Measurements from ENCODE around the gene MRTFB. TPM values are rescaled to one million over a fixed set of nuclear protein-coding genes. Genes with fewer than 3 reads are reported as not detected.

MRTFB gene
- total RNA-seq, 8 experiments from 2014 or later, result 4.2 to 32.2 (median 13.6) TPM

DNA sequence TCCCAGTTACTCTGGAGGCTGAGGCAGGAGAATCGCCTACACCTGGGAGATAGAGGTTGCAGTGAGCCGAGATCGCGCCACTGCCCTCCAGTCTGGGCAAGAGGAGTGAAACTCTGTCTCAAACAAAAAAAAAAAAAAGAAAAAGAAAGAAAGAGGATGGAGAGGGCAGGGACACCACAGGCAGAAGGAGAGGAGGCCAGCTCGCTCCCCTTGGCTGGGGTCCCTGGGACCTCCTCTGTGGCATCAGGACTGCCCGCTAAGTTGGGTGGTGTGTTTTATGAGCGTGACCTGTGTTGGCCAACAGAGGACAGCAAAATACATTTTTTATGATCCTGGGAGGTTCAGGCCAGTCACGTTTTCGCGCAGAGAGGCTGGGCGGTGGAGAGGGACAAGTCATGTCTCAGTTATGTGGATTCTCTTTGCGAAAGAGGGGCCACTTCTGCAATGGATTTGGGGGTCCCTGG, 229.6 kb downstream of the MRTFB start:
- 4 to 92% (median 40%) methylated on average over 1 to 4 of the region's 12 CpGs; no CpG with 5 or more reads in 5 of the 10 experiments for WGBS, 10 experiments
- peak overlapping the region in 2 of 5 donors; percentile 69 to 72 for H3K4me3 ChIP-seq
- ATAC-seq (replicated peaks in 6 of 8), result peak; percentile 35 to 70 (median 46)
- in situ Hi-C loops (cut with MboI; ENCODE audit: low pct_unique_long_range_greater_than_20kb in 2 of 9, low sequenced_read_pairs in 9 of 9, unreplicated experiment in 9 of 9), result loop anchor here in 2 of 9 experiments (25.0 kb wide), 1 partner anchor 237 kb away; no protein-coding TSS in a partner anchor
- H3K4me1 ChIP-seq (replicated peaks in 1 of 2), result peaks cover 0 to 5% of the 10 kb centered on the region in 2 donors
- no peak overlapping the region for H3K27ac ChIP-seq

DNA sequence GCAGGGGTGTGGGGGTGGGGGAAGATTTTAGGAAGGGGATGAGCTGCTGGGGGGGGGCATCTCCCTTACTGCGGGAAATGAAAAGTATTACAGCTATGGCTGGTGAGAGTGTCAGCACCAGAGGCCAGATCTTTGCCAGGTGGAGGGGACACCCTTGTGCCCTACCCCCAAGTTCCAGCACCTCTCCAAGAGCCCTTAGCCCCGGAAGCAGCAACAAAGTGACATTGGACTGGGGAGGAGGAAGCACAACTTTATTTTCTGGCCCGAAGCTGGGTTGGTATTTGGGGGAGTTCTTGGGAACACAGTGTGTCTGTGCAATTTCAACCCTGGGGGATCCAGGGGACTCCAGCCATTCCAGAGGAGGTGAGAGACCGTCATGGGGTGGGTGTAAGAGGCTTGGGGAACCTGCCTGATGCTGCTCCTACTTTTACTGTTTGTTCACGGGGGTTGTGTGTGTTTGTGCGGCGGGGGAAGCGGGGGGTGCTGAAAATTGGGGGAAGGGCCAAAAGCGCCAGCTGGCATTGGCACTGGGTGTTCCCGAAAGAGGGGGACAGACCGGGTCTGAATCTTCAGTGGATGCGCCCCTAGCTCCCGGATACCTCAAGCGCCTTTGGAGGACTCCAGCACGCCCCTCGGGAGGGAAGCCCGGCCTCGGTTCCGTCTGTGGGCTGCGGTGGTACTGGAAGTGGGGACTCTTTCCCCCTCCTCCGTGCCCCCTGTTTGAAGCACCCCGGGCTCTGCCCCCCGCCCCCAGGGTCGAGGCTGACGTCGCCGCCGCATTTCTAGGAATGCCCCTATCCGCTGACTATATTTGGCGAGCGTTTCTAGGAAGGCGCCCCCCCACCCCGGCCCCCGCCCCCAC, 230.3 kb downstream of the MRTFB start:
- peak overlapping the region; percentile 69 to 97 (median 72) for H3K4me3 ChIP-seq
- in situ Hi-C loops (cut with MboI; ENCODE audit: low pct_unique_long_range_greater_than_20kb in 2 of 9, low sequenced_read_pairs in 9 of 9, unreplicated experiment in 9 of 9), result loop anchor here in 2 of 9 experiments (25.0 kb wide), 1 partner anchor 236 kb away; no protein-coding TSS in a partner anchor
- no peak overlapping the region for H3K27ac ChIP-seq
- ATAC-seq (replicated peaks in 6 of 8), result peak in 7 of 8 experiments; percentile 4 to 16 (median 8)
- WGBS, 10 experiments, result 0% methylated on average over 1 of the region's 34 CpGs; no CpG with 5 or more reads in 9 of the 10 experiments
- H3K4me1 ChIP-seq (replicated peaks in 1 of 2), result peaks cover 0 to 5% of the 10 kb centered on the region in 2 donors

DNA sequence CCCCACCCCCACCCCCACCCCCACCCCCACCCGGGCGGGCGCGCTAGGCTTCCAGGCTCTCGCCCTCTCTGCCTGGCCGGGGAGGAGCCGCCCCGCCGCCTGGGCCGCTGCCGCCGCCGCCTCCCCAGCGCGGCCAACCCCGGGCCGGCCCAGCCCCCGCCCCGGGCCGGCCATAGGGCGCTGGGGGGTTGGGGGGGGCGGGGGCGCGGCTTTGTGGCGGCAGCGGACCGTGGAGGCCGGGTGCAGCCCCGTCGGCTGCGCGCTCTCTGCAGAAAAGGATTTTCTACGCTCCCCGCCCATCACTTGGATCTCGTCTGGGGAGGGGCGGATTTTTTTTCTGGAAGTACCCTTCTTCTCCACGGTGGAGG, 230.9 kb downstream of the MRTFB start:
- no CpG with 5 or more reads among the region's 37 CpGs for WGBS, 10 experiments
- H3K27ac ChIP-seq, result no peak overlapping the region
- in situ Hi-C loops (cut with MboI; ENCODE audit: low pct_unique_long_range_greater_than_20kb in 2 of 9, low sequenced_read_pairs in 9 of 9, unreplicated experiment in 9 of 9), result loop anchor here in 2 of 9 experiments (25.0 kb wide), 1 partner anchor 235 kb away; no protein-coding TSS in a partner anchor
- ATAC-seq (replicated peaks in 6 of 8), result peak; percentile 65 to 81 (median 76)
- H3K4me3 ChIP-seq, result peak overlapping the region; percentile 69 to 97 (median 72)
- peaks cover 0 to 5% of the 10 kb centered on the region in 2 donors for H3K4me1 ChIP-seq (replicated peaks in 1 of 2)

DNA sequence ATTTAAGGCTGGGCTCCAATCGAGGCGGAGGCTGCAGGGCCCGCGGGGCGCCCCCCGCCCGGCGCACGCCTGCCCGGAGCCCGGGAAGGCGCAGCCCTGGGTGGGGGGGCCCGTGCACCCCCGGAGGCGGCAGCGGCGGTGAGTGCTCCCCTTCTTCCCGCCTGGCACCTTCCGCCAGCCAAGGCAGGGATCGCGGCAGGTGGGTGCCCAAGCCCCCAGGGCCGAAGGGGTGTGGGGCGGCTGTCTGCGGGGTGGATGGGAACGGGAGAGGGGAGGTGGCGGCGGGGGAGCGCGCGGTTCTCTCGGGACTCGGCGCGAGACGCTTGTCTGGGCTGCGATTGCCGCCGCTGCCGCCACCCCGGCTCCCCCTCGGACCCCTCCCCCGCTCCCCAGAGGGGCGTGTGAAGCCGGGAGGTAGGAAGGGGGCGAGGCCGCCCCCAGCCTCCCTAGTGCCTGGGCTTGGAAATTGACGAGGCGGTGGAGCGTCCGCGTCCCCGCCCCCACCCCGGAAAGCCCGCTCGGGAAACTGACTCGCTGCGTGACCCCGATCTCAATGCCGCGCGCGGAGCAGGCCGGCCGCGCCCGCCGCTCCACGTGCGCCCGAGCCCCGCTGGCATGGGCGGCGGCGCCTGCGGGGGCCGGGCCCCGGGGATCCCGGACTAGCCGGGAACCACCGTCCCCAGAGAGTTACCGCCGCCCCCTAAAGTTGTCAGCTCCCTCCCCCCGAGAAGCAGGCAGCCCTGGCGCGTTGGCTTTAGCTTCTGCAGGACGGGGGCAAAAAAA, 231.5 kb downstream of the MRTFB start:
- Histone ChIP-seq H3K27ac (no peak overlapping the region), H3K4me1 (replicated peaks in 1 of 2) (peaks cover 0 to 5% of the 10 kb centered on the region in 2 donors), H3K4me3 (peak overlapping the region; percentile 69 to 97 (median 72))
- in situ Hi-C loops (cut with MboI; ENCODE audit: low pct_unique_long_range_greater_than_20kb in 2 of 9, low sequenced_read_pairs in 9 of 9, unreplicated experiment in 9 of 9), result loop anchor here in 2 of 9 experiments (25.0 kb wide), 1 partner anchor 235 kb away; no protein-coding TSS in a partner anchor
- 6% methylated on average over 10 of the region's 86 CpGs; no CpG with 5 or more reads in 9 of the 10 experiments for WGBS, 10 experiments
- ATAC-seq (replicated peaks in 6 of 8), result peak; percentile 11 to 76 (median 67)

DNA sequence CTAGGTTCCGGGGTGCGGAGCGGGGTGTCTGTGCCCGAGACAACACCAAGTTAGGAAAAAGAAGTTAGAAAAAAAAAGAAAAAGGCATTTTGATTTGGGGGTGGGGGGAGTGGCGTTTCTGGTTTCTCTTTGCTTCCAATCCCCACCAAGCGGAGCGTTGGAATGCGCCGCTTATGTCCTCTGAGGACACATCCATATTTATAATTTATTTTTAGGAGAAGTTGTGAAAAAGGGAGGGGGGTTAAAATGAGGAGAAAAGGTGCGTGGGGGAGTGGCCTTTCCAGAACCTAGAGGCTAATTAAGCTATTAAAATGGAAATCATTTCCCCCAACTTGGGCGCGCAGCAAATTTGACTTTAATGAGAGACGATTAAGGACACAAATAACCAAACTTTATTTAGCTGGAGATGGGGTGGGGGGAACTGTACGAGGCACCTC, 232.1 kb downstream of the MRTFB start:
- WGBS, 10 experiments, result 0 to 13% (median 2%) methylated on average over 1 to 9 of the region's 14 CpGs; no CpG with 5 or more reads in 2 of the 10 experiments
- in situ Hi-C loops (cut with MboI; ENCODE audit: low pct_unique_long_range_greater_than_20kb in 2 of 9, low sequenced_read_pairs in 9 of 9, unreplicated experiment in 9 of 9), result loop anchor here in 2 of 9 experiments (25.0 kb wide), 1 partner anchor 234 kb away; no protein-coding TSS in a partner anchor
- no peak overlapping the region for H3K27ac ChIP-seq

DNA sequence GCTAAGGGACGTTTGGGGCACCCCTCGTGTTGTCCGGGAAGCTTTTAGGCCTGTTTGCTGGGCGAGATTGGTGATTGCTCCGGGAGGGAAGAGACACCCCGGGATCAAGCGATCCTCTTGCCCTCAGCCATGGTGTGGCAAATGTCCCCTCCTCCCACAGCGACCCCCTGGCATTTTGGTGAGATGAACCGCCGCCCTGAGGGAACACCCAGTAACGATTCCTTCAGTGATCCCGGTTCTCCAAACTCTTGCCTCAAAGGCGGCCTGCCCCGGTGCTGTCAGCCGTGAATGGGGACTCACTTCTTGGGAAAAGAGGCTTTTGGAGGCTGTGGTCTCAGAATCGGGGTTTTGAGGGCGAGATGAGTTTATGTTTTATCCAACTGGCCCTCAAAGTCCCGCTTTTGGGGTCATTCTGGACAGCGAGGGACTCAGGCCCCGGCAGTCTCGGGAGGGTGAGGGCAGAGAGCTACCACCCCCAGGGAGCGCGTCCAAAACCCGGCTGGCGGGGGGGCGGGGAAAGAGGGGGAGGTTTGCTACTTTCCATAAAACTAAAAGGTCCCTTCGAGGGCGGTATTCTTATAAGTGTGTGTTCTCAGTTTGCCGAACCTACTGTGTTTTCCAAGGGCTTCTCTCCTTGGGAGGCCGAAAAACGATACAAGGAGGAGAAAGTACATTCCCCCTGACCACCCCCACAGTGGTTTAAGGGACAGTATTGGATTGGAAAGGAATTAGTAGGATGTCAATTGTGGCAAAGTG, 232.7 kb downstream of the MRTFB start:
- in situ Hi-C loops (cut with MboI; ENCODE audit: low pct_unique_long_range_greater_than_20kb in 2 of 9, low sequenced_read_pairs in 9 of 9, unreplicated experiment in 9 of 9), result loop anchor here in 2 of 9 experiments (25.0 kb wide), 1 partner anchor 233 kb away; no protein-coding TSS in a partner anchor
- peak overlapping the region in 4 of 5 donors; percentile 69 to 85 (median 70) for H3K4me3 ChIP-seq
- ATAC-seq (replicated peaks in 6 of 8), result no peak

More for the DNA sequence above, 232.1 kb downstream of the MRTFB start:
- ATAC-seq (replicated peaks in 6 of 8), result no peak
- H3K4me3 ChIP-seq, result peak overlapping the region; percentile 69 to 97 (median 72)
- peaks cover 0 to 5% of the 10 kb centered on the region in 2 donors for H3K4me1 ChIP-seq (replicated peaks in 1 of 2)

DNA sequence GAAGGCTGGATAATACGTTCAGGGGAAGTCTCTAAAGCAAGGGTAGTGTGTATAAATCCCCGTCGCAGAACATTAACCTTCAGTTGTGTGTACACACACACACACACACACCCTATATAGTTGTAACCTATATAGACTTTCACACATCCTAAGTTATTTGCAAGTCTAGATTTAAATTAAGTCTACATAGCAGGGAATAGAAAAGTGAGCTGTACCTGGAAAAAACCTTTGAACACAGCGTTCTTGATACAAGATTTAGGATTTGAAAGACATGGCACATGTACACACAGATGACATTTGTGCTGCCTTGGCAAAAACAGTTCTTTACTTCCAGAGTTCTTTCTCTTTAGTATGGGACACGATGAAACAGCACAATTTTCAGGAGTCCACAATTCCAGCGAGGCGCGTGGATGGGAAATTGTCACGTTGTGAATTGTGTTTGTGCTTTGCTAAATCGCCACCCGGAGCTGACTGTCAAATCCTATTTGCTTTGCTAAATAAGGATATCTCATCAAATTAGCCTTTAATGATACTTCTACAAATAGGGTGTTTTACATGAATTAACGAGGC, 233.9 kb downstream of the MRTFB start:
- no peak overlapping the region for H3K27ac ChIP-seq
- no peak for ATAC-seq (replicated peaks in 6 of 8)
- H3K4me1 ChIP-seq (replicated peaks in 1 of 2), result peaks cover 0 to 5% of the 10 kb centered on the region in 2 donors
- in situ Hi-C loops (cut with MboI; ENCODE audit: low pct_unique_long_range_greater_than_20kb in 2 of 9, low sequenced_read_pairs in 9 of 9, unreplicated experiment in 9 of 9), result loop anchor here in 2 of 9 experiments (25.0 kb wide), 1 partner anchor 232 kb away; no protein-coding TSS in a partner anchor
- no peak overlapping the region for H3K4me3 ChIP-seq
- 0 to 84% (median 72%) methylated on average over 1 to 12 of the region's 12 CpGs; no CpG with 5 or more reads in 1 of the 10 experiments for WGBS, 10 experiments

More for the DNA sequence above, 232.7 kb downstream of the MRTFB start:
- Histone ChIP-seq H3K4me1 (replicated peaks in 1 of 2) (peaks cover 0 to 5% of the 10 kb centered on the region in 2 donors), H3K27ac (no peak overlapping the region)
- WGBS, 10 experiments, result 0 to 24% (median 5%) methylated on average over 1 to 8 of the region's 31 CpGs; no CpG with 5 or more reads in 2 of the 10 experiments

DNA sequence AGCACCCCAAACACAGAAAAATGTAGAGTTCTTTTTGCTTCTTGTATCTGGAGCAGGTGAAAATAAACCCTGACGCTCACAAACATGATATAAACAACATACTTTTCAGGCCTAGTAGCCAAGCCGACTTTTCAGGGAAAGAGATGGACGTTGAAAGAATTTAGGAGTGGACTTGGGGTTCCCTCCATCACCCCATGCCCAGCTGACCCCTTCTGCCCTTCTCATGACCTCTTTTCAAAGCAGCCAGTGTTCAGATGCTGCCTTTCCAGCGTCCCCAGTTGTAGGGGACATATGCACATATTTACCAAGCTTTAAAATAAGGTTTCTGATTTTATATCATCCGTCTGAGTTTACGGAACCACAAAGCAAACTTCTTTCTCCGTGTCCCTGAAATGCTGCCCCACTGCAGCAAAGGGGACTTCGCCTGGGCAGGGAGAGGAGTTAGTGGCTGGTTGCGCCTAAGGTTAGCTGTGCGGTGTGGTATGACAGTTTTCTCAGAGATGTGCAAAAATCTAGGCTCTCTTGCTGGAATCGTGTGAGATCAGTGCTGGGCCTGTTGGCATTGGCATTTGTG, 235.5 kb downstream of the MRTFB start:
- Histone ChIP-seq H3K4me3 (no peak overlapping the region), H3K4me1 (replicated peaks in 1 of 2) (peaks cover 0 to 13% of the 10 kb centered on the region in 2 donors), H3K27ac (no peak overlapping the region)
- no peak for ATAC-seq (replicated peaks in 6 of 8)
- WGBS, 10 experiments, result 21 to 88% (median 61%) methylated on average over 1 to 10 of the region's 11 CpGs; no CpG with 5 or more reads in 2 of the 10 experiments
- in situ Hi-C loops (cut with MboI; ENCODE audit: low pct_unique_long_range_greater_than_20kb in 2 of 9, low sequenced_read_pairs in 9 of 9, unreplicated experiment in 9 of 9), result loop anchor here in 2 of 9 experiments (25.0 kb wide), 1 partner anchor 231 kb away; no protein-coding TSS in a partner anchor

DNA sequence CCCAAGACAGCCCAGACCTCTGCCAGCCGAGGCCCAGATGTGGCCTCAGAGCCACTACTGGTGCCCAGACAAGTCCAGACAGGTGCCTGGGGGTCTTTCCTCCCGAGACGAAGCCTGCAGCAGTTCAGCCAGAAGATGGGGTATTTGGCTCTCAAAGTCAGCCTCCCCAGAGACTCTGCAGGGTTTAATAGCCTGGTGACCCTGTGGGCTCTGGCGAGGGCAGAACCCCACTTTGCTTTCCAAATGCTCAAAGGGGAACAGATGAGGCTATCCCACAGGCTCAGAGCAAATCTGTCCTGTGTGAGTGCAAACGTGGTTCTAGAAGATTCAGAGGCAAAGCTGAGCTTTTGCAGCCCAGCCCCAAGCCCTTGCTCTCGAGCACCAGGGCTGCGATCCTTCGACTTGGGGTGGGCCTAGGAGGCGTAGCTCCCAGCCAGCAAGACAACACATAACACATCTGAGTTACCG, 236.0 kb downstream of the MRTFB start:
- ATAC-seq (replicated peaks in 6 of 8), result peak in 2 of 8 experiments; percentile 0 to 2
- Histone ChIP-seq H3K4me1 (replicated peaks in 1 of 2) (peaks cover 0 to 13% of the 10 kb centered on the region in 2 donors), H3K4me3 (no peak overlapping the region), H3K27ac (no peak overlapping the region)
- WGBS, 10 experiments, result 0 to 83% (median 69%) methylated on average over 1 to 5 of the region's 10 CpGs; no CpG with 5 or more reads in 5 of the 10 experiments
- in situ Hi-C loops (cut with MboI; ENCODE audit: low pct_unique_long_range_greater_than_20kb in 2 of 9, low sequenced_read_pairs in 9 of 9, unreplicated experiment in 9 of 9), result loop anchor here in 2 of 9 experiments (25.0 kb wide), 1 partner anchor 230 kb away; no protein-coding TSS in a partner anchor

DNA sequence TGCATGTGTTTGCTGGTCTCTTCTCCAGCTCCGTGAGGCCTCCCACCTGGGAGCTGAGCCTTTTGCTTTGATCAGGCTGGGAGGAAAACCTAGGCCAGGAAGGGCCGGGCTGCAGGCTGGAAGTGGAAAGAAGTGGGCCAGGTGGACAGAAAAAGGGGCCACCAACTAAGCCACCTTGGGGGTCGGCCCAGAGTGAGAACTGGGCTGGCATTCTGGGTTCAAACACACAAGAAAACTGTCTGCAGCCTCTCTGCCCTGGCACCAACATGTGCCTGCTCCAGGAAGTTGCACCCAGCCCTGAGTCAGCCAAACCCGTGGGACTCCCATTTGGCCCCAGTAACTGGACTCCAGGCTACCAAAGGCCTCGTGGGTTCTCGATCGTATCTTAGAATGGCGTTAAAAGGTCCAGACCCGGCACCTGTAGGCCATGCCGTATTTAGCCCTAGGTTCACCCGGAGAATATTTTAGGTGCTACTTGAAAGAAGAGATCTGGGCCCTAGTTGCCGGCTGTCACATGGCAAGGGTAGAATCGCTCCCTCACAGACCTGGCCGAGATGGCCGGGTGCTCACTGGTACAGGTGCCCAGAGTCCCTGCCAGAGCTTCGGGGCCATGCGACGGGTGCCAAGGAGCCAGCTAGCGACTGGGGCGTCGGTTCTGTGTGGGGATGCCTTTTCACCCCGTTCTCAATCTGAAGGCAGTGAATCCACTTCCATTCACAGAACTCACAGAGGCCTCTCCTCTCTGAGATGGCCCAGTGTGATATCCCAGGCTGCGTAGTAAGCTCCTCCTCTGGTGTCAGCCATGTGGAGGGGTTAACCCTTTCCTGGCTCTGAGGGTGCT, 236.6 kb downstream of the MRTFB start:
- WGBS, 10 experiments, result 0 to 100% (median 20%) methylated on average over 1 to 6 of the region's 23 CpGs; no CpG with 5 or more reads in 3 of the 10 experiments
- no peak overlapping the region for H3K4me3 ChIP-seq
- no peak overlapping the region for H3K27ac ChIP-seq
- peak in 3 of 8 experiments; percentile 2 to 26 (median 17) for ATAC-seq (replicated peaks in 6 of 8)
- H3K4me1 ChIP-seq (replicated peaks in 1 of 2), result peaks cover 0 to 13% of the 10 kb centered on the region in 2 donors
- in situ Hi-C loops (cut with MboI; ENCODE audit: low pct_unique_long_range_greater_than_20kb in 2 of 9, low sequenced_read_pairs in 9 of 9, unreplicated experiment in 9 of 9), result loop anchor here in 2 of 9 experiments (25.0 kb wide), 1 partner anchor 230 kb away; no protein-coding TSS in a partner anchor
